Mesothelial cell of epicardium (in vitro differentiated cells): Measurements from ENCODE around the gene CALML5. TPM values are rescaled to one million over a fixed set of nuclear protein-coding genes. Genes with fewer than 3 reads are reported as not detected.
A peak's percentile ranks its signal among the peaks of the same experiment; 100 is the strongest.

Source experiments
- DNase-seq, 2 experiments: peaks; one replicate each; pipeline ENCODE4 v3.0.0; 2021; ENCODE audit warnings: low spot score in 2 of 2; ENCODE audit not compliant: unreplicated experiment in 2 of 2
- H3K27ac Mint-ChIP-seq: 2 replicates; pipeline ENCODE4 v1.8.0; 2021; ENCODE audit warnings: mixed read lengths
- H3K27me3 Mint-ChIP-seq: 2 replicates; pipeline ENCODE4 v1.8.0; 2021; ENCODE audit warnings: low read depth, mixed read lengths
- H3K36me3 Mint-ChIP-seq: 2 replicates; pipeline ENCODE4 v1.8.0; 2021; ENCODE audit warnings: mixed read lengths
- H3K4me1 Mint-ChIP-seq: 2 replicates; pipeline ENCODE4 v1.8.0; 2021; ENCODE audit warnings: mixed read lengths
- H3K4me3 Mint-ChIP-seq: 2 replicates; pipeline ENCODE4 v1.8.0; 2021; ENCODE audit warnings: mild to moderate bottlenecking, moderate library complexity, mixed read lengths
- H3K9me3 Mint-ChIP-seq: 2 replicates; pipeline ENCODE4 v1.8.0; 2021; ENCODE audit warnings: mixed read lengths
- CTCF ChIP-seq: fragments of 200-600 bp; sonication (generic); IDR thresholded peaks from one replicate; pipeline ENCODE4 v1.5.0; 2021; ENCODE audit warnings: antibody characterized with exemption; ENCODE audit not compliant: unreplicated experiment
- total RNA-seq: library from RNA; stranded (reverse); gene quantifications from 3 replicates; pipeline ENCODE4 v1.2.1, GENCODE V29; 2021

The CALML5 gene
- total RNA-seq, 1 donor from 2014 or later = not detected

DNA sequence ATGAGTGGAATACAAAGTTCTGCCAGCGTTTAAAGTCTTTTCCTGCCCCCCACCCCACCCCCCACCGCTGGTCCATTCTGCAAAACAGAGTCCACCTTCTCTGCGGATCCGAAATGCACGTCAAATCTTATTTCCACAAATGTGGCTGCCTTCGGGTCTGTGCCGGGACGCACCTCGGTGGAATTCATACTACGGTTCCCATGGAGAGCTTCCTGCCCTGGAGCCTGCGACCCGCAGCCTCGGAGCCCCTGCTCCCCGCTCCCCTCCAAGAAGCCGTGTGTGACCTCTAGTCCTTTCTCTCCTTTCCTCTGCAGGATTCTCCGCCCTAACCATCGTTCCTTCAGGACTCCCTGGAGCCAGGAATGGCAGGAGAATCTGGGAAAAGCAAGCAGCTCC is 12.5 kb upstream of the CALML5 start:
- TF ChIP-seq CTCF = no peak
- no peaks in the 10 kb centered on the region for H3K9me3 Mint-ChIP-seq
- no peaks in the 10 kb centered on the region for H3K27me3 Mint-ChIP-seq
- peak overlapping the region; percentile 27 for H3K27ac Mint-ChIP-seq
- no peaks in the 10 kb centered on the region for H3K36me3 Mint-ChIP-seq
- no peak for DNase-seq
- H3K4me3 Mint-ChIP-seq = no peak overlapping the region
- peaks cover 55% of the 10 kb centered on the region for H3K4me1 Mint-ChIP-seq

- Mint-ChIP-seq H3K4me3 (no peak overlapping the region), H3K36me3 (no peaks in the 10 kb centered on the region), H3K4me1 (peaks cover 60% of the 10 kb centered on the region), H3K9me3 (no peaks in the 10 kb centered on the region), H3K27me3 (no peaks in the 10 kb centered on the region), H3K27ac (no peak overlapping the region)
- no peak for TF ChIP-seq CTCF
- no peak for DNase-seq
These were observed 12.0 kb upstream of the CALML5 start for GRCh38 chr10:5511231-5511884.

DNA sequence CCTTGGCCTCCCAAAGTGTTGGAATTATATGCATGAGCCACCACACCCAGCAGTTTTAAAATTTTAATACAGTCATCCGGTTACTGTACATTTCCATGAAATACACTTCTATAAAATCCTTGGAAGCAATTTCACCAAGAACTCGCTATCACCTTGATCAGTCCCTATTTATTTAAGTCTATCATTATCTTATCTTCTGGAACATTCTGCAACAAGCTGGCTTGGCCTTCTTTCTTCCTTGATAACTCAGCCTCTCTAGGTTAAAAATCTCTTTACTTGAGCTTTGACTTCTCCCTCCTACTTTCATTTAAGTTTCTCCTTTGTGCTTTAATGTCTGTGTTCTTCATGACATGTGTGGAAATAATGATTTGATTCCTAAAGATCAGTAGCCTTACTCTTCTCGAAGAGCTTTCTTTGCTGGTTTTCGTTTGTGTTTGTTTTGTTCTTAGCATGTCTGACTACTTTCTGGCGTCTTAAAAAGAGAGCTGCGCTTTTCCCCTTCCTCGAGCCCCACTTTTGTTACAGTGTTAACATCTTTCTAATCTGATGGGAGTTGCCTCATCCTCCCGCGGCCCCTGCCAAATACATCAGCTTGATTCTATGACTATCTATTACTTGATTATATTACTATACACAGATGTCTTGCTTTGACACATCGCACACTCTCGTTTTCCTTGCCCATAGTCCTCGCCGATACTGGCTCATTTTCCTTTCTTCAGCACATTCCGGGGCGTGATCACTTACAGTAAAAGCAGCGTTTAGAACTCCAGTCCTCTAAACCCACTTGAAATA is 11.1 kb upstream of the CALML5 start:
- Mint-ChIP-seq H3K27ac (peak overlapping the region; percentile 75), H3K4me3 (no peak overlapping the region)
- DNase-seq = no peak

GRCh38 chr10:5509691-5510090 is 10.3 kb upstream of the CALML5 start:
- no peak overlapping the region for H3K4me3 Mint-ChIP-seq
- TF ChIP-seq CTCF = no peak
- H3K36me3 Mint-ChIP-seq = no peaks in the 10 kb centered on the region
- H3K4me1 Mint-ChIP-seq = peaks cover 60% of the 10 kb centered on the region
- no peak overlapping the region for H3K27ac Mint-ChIP-seq
- H3K9me3 Mint-ChIP-seq = no peaks in the 10 kb centered on the region
- no peaks in the 10 kb centered on the region for H3K27me3 Mint-ChIP-seq
- DNase-seq = no peak

More for the DNA sequence above, 11.1 kb upstream of the CALML5 start:
- TF ChIP-seq CTCF = no peak
- no peaks in the 10 kb centered on the region for H3K36me3 Mint-ChIP-seq
- no peaks in the 10 kb centered on the region for H3K27me3 Mint-ChIP-seq
- no peaks in the 10 kb centered on the region for H3K9me3 Mint-ChIP-seq
- peaks cover 63% of the 10 kb centered on the region for H3K4me1 Mint-ChIP-seq

- no peak for TF ChIP-seq CTCF
- Mint-ChIP-seq H3K36me3 (no peaks in the 10 kb centered on the region), H3K4me1 (peaks cover 60% of the 10 kb centered on the region), H3K27me3 (no peaks in the 10 kb centered on the region), H3K9me3 (no peaks in the 10 kb centered on the region), H3K4me3 (no peak overlapping the region), H3K27ac (no peak overlapping the region)
- no peak for DNase-seq
These were observed 9.9 kb upstream of the CALML5 start for GRCh38 chr10:5509236-5509635.
